ENCODE data around the gene PLCB2.

The PLCB2 gene

GRCh38 chr15:40352281-40352901 is 44.7 kb upstream of the PLCB2 start:
- Histone ChIP-seq H2BK5ac (ENCODE audit: low read length) (no peak overlapping the region), H2BK15ac (replicated peaks; ENCODE audit: low read depth) (no peak overlapping the region), H4K5ac (ENCODE audit: low read length) (no peak overlapping the region), H3K56ac (ENCODE audit: low read length) (no peak overlapping the region), H4K8ac (ENCODE audit: low read depth, low read length) (no peak overlapping the region), H3K27ac (ENCODE audit: low read depth, low read length) (no peak overlapping the region), H2AK5ac (ENCODE audit: low read length) (no peak overlapping the region), H3K27me3 (ENCODE audit: insufficient read depth, low read length, poor library complexity) (no peaks in the 10 kb centered on the region), H3K4me2 (ENCODE audit: low read length) (no peak overlapping the region), H3K9ac (ENCODE audit: low read length) (no peak overlapping the region), H3K79me2 (ENCODE audit: control insufficient read depth, insufficient read depth, low read length) (no peaks in the 10 kb centered on the region), H3K4me3 (ENCODE audit: low read length) (no peak overlapping the region), H2BK120ac (ENCODE audit: low read depth, low read length) (no peak overlapping the region), H3K18ac (ENCODE audit: low read length) (no peak overlapping the region), H3K79me1 (ENCODE audit: low read length) (no peaks in the 10 kb centered on the region), H3K36me3 (ENCODE audit: control insufficient read depth, insufficient read depth, low read length) (no peaks in the 10 kb centered on the region), H3K4ac (ENCODE audit: low read depth, low read length) (no peak overlapping the region), H3K4me1 (ENCODE audit: control insufficient read depth, low read depth, low read length) (peaks cover 5% of the 10 kb centered on the region), H3K23ac (ENCODE audit: low read length) (no peak overlapping the region)
- no peak for DNase-seq
- no CpG with 5 or more reads among the region's 7 CpGs for WGBS (ENCODE audit: extremely low coverage, insufficient coverage, low lambda C conversion rate)

GRCh38 chr15:40349163-40349562 is 41.4 kb upstream of the PLCB2 start:
- Histone ChIP-seq H4K5ac (ENCODE audit: low read length) (no peak overlapping the region), H3K18ac (ENCODE audit: low read length) (no peak overlapping the region), H2BK5ac (ENCODE audit: low read length) (no peak overlapping the region), H4K8ac (ENCODE audit: low read depth, low read length) (no peak overlapping the region), H3K36me3 (ENCODE audit: control insufficient read depth, insufficient read depth, low read length) (no peaks in the 10 kb centered on the region), H2BK15ac (replicated peaks; ENCODE audit: low read depth) (no peak overlapping the region), H3K27me3 (ENCODE audit: insufficient read depth, low read length, poor library complexity) (no peaks in the 10 kb centered on the region), H3K4ac (ENCODE audit: low read depth, low read length) (no peak overlapping the region), H3K9ac (ENCODE audit: low read length) (no peak overlapping the region), H3K27ac (ENCODE audit: low read depth, low read length) (no peak overlapping the region), H3K4me3 (ENCODE audit: low read length) (no peak overlapping the region), H3K56ac (ENCODE audit: low read length) (no peak overlapping the region), H2AK5ac (ENCODE audit: low read length) (no peak overlapping the region), H2BK120ac (ENCODE audit: low read depth, low read length) (no peak overlapping the region), H3K79me1 (ENCODE audit: low read length) (no peaks in the 10 kb centered on the region), H3K23ac (ENCODE audit: low read length) (no peak overlapping the region), H3K79me2 (ENCODE audit: control insufficient read depth, insufficient read depth, low read length) (no peaks in the 10 kb centered on the region), H3K4me1 (ENCODE audit: control insufficient read depth, low read depth, low read length) (peaks cover 2% of the 10 kb centered on the region), H3K4me2 (ENCODE audit: low read length) (no peak overlapping the region)
- DNase-seq = no peak
- no CpG with 5 or more reads among the region's 5 CpGs for WGBS (ENCODE audit: extremely low coverage, insufficient coverage, low lambda C conversion rate)

GRCh38 chr15:40348474-40348870 is 40.7 kb upstream of the PLCB2 start:
- Histone ChIP-seq H3K4me1 (ENCODE audit: control insufficient read depth, low read depth, low read length) (no peaks in the 10 kb centered on the region), H2AK5ac (ENCODE audit: low read length) (no peak overlapping the region), H2BK5ac (ENCODE audit: low read length) (no peak overlapping the region), H3K79me1 (ENCODE audit: low read length) (no peaks in the 10 kb centered on the region), H3K36me3 (ENCODE audit: control insufficient read depth, insufficient read depth, low read length) (no peaks in the 10 kb centered on the region), H3K56ac (ENCODE audit: low read length) (no peak overlapping the region), H2BK15ac (replicated peaks; ENCODE audit: low read depth) (no peak overlapping the region), H3K79me2 (ENCODE audit: control insufficient read depth, insufficient read depth, low read length) (no peaks in the 10 kb centered on the region), H3K9ac (ENCODE audit: low read length) (no peak overlapping the region), H3K18ac (ENCODE audit: low read length) (no peak overlapping the region), H4K8ac (ENCODE audit: low read depth, low read length) (no peak overlapping the region), H3K4ac (ENCODE audit: low read depth, low read length) (no peak overlapping the region), H3K4me2 (ENCODE audit: low read length) (no peak overlapping the region), H4K5ac (ENCODE audit: low read length) (no peak overlapping the region), H3K4me3 (ENCODE audit: low read length) (no peak overlapping the region), H3K27me3 (ENCODE audit: insufficient read depth, low read length, poor library complexity) (no peaks in the 10 kb centered on the region), H3K27ac (ENCODE audit: low read depth, low read length) (no peak overlapping the region), H2BK120ac (ENCODE audit: low read depth, low read length) (no peak overlapping the region), H3K23ac (ENCODE audit: low read length) (no peak overlapping the region)
- no peak for DNase-seq
- no CpG with 5 or more reads among the region's 5 CpGs for WGBS (ENCODE audit: extremely low coverage, insufficient coverage, low lambda C conversion rate)

DNA sequence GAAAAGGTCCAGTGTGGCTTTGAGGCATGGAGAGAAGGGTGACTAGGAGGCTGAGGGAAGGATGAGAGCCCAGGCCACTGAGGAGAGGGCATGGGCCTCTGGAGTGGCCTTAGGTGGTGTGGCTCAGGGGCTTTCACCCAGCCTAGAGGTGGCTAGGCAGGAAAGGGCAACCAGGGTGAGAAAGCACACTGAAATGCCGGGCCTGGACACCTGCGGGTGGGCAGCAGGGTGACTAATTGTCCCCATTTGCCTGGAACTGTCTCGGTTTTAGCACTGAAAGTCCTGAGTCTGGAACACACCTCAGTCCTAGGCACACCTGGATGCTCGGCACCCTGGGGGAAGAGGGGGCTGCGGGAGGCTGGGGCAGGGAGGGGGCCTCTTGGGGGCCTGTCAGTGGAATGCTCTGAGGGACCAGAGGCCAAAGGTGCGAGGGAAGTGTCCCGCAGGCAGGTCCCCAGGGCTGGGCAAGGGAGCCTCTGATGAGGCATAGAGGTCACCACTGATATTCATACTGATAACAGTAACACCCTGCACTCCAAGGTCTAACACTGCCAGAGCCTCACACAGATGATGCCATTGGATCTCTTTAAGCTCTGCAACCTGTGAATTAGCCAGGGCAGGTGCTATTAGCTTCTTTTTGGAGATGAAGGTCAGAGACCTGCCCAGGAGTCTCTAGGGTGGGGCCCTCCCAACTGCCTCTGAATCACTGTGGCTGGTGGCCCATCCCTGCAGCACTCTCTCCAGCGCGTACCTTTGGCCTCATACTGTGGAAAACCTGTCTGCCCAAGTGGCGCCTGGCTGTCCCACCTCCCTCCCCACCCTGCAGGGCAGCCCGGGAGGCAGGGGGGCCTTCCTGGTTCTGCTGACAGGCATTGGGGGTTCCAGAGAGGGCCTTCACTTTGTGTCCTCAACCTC is 40.1 kb upstream of the PLCB2 start:
- no peak overlapping the region for H2BK5ac ChIP-seq (ENCODE audit: low read length)
- H3K79me1 ChIP-seq (ENCODE audit: low read length) = no peaks in the 10 kb centered on the region
- no peak overlapping the region for H3K4me3 ChIP-seq (ENCODE audit: low read length)
- no peak overlapping the region for H2BK15ac ChIP-seq (replicated peaks; ENCODE audit: low read depth)
- no peak overlapping the region for H4K8ac ChIP-seq (ENCODE audit: low read depth, low read length)
- no peak for DNase-seq
- no peaks in the 10 kb centered on the region for H3K79me2 ChIP-seq (ENCODE audit: control insufficient read depth, insufficient read depth, low read length)
- H3K4ac ChIP-seq (ENCODE audit: low read depth, low read length) = no peak overlapping the region
- no peak overlapping the region for H3K9ac ChIP-seq (ENCODE audit: low read length)
- no peak overlapping the region for H2AK5ac ChIP-seq (ENCODE audit: low read length)
- no peak overlapping the region for H2BK120ac ChIP-seq (ENCODE audit: low read depth, low read length)
- H3K4me2 ChIP-seq (ENCODE audit: low read length) = no peak overlapping the region
- WGBS (ENCODE audit: extremely low coverage, insufficient coverage, low lambda C conversion rate) = no CpG with 5 or more reads among the region's 11 CpGs
- no peak overlapping the region for H3K18ac ChIP-seq (ENCODE audit: low read length)
- H4K5ac ChIP-seq (ENCODE audit: low read length) = no peak overlapping the region
- no peaks in the 10 kb centered on the region for H3K36me3 ChIP-seq (ENCODE audit: control insufficient read depth, insufficient read depth, low read length)
- H3K56ac ChIP-seq (ENCODE audit: low read length) = peak overlapping the region; percentile 34
- no peak overlapping the region for H3K27ac ChIP-seq (ENCODE audit: low read depth, low read length)
- no peaks in the 10 kb centered on the region for H3K4me1 ChIP-seq (ENCODE audit: control insufficient read depth, low read depth, low read length)
- H3K27me3 ChIP-seq (ENCODE audit: insufficient read depth, low read length, poor library complexity) = no peaks in the 10 kb centered on the region
- no peak overlapping the region for H3K23ac ChIP-seq (ENCODE audit: low read length)

DNA sequence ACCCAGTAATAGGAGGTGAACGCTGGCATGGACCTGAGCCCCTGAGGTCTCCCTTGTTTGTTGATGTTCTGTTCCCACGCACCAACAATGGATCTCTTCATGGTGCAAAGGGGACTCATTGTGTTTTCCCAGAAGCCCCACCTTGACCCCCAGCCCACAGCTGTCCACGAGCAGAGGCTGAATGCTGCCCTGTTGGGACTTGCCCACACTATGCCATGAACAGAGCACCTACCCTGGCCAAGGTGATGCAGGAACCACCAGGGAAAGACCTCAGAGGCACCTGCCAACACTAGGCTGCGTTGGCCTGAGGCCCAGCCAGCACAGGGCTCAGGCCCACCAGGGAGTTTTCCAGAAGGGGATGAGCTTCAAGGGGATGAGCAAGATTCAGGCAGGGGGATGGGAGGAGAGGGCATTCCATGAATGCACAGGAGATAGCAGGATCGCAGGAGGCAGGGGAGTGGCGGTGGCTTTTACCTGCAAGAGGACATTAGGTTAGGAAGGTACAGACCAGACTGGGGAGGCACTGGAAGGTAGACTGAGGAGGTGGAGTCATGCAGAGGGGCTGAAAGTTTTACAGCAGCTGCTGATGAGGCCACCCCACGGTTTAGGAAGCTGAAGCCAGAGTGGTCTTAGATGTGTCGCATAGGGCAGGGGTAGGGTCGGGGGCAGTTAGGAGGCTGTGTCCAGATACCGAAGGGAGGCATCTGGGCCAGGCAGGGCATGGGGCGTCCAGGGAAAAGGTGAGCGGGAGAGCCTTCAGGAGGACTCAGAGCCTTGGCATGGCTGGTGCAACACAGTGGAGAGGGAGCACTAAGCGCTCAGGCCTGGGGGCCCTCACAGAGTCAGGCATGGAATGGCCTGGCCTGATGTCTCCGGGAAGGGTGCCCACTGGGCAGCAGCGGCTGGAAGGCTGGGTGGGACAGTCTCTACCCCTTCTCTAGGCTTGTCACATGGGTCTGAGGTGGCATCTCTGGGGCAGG is 39.1 kb upstream of the PLCB2 start:
- H2BK15ac ChIP-seq (replicated peaks; ENCODE audit: low read depth) = no peak overlapping the region
- H3K27ac ChIP-seq (ENCODE audit: low read depth, low read length) = no peak overlapping the region
- no peaks in the 10 kb centered on the region for H3K27me3 ChIP-seq (ENCODE audit: insufficient read depth, low read length, poor library complexity)
- H3K4me3 ChIP-seq (ENCODE audit: low read length) = no peak overlapping the region
- no CpG with 5 or more reads among the region's 15 CpGs for WGBS (ENCODE audit: extremely low coverage, insufficient coverage, low lambda C conversion rate)
- no peak overlapping the region for H4K8ac ChIP-seq (ENCODE audit: low read depth, low read length)
- no peak for DNase-seq
- H2AK5ac ChIP-seq (ENCODE audit: low read length) = no peak overlapping the region
- no peak overlapping the region for H3K4ac ChIP-seq (ENCODE audit: low read depth, low read length)
- H2BK120ac ChIP-seq (ENCODE audit: low read depth, low read length) = no peak overlapping the region
- peak overlapping the region; percentile 45 for H3K23ac ChIP-seq (ENCODE audit: low read length)
- H2BK5ac ChIP-seq (ENCODE audit: low read length) = no peak overlapping the region
- H3K18ac ChIP-seq (ENCODE audit: low read length) = no peak overlapping the region
- H4K5ac ChIP-seq (ENCODE audit: low read length) = no peak overlapping the region
- H3K36me3 ChIP-seq (ENCODE audit: control insufficient read depth, insufficient read depth, low read length) = no peaks in the 10 kb centered on the region
- H3K79me1 ChIP-seq (ENCODE audit: low read length) = no peaks in the 10 kb centered on the region
- no peaks in the 10 kb centered on the region for H3K4me1 ChIP-seq (ENCODE audit: control insufficient read depth, low read depth, low read length)
- no peak overlapping the region for H3K9ac ChIP-seq (ENCODE audit: low read length)
- peak overlapping the region; percentile 34 for H3K56ac ChIP-seq (ENCODE audit: low read length)
- H3K4me2 ChIP-seq (ENCODE audit: low read length) = no peak overlapping the region
- H3K79me2 ChIP-seq (ENCODE audit: control insufficient read depth, insufficient read depth, low read length) = no peaks in the 10 kb centered on the region
